Measurements from ENCODE around the gene ASB11. TPM values are rescaled to one million over a fixed set of nuclear protein-coding genes. Genes with fewer than 3 reads are reported as not detected.
"Not testable (repeated sequence)": the region's sequence is repeated elsewhere in the genome, so short reads cannot be mapped to it uniquely, and the experiment has no call there.

ASB11 gene
- total RNA-seq, 1 experiment from 2014 or later, result not detected

DNA sequence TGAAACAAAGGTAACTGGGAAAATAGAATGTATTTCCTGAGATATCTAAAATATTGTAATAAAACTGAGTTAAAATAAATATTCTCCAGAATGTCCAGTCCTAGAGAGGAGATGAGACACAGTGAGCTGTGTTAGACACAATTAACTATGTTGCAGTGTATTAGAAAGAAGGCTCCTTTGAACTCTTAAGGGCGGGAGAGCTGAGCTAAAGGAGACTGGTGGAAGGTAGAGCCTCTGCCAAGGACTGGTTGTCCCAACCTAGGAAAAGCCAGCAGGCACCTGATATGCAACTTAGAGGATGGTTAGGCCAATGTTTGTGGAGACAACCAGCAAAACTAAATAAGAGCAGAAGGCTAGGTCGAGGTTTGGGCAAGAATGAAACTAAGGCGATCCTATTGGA, 4.3 kb downstream of the ASB11 start:
- Mint-ChIP-seq H3K4me1 (ENCODE audit: low read depth, unreplicated experiment) (no peaks in the 10 kb centered on the region), H3K27me3 (ENCODE audit: insufficient read depth, unreplicated experiment) (no peaks in the 10 kb centered on the region), H3K9me3 (ENCODE audit: unreplicated experiment) (no peaks in the 10 kb centered on the region), H3K36me3 (ENCODE audit: insufficient read depth, unreplicated experiment) (no peaks in the 10 kb centered on the region), H3K27ac (ENCODE audit: unreplicated experiment) (no peak overlapping the region), H3K4me3 (ENCODE audit: unreplicated experiment) (no peak overlapping the region)
- no peak overlapping the region for H3K4me3 ChIP-seq (ENCODE audit: low read depth, low read length)
- TF ChIP-seq, protein P1, sequence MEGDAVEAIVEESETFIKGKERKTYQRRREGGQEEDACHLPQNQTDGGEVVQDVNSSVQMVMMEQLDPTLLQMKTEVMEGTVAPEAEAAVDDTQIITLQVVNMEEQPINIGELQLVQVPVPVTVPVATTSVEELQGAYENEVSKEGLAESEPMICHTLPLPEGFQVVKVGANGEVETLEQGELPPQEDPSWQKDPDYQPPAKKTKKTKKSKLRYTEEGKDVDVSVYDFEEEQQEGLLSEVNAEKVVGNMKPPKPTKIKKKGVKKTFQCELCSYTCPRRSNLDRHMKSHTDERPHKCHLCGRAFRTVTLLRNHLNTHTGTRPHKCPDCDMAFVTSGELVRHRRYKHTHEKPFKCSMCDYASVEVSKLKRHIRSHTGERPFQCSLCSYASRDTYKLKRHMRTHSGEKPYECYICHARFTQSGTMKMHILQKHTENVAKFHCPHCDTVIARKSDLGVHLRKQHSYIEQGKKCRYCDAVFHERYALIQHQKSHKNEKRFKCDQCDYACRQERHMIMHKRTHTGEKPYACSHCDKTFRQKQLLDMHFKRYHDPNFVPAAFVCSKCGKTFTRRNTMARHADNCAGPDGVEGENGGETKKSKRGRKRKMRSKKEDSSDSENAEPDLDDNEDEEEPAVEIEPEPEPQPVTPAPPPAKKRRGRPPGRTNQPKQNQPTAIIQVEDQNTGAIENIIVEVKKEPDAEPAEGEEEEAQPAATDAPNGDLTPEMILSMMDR (IDR thresholded peaks at IDR 0.05; ENCODE audit: insufficient read depth in 1 of 2, low read depth in 1 of 2, low read length in 1 of 2, severe bottlenecking in 1 of 2, unreplicated experiment in 1 of 2), result no peak
- BruUV-seq (replicated peaks), result no TSS peak
- H3K36me3 ChIP-seq (ENCODE audit: control insufficient read depth, insufficient read depth, low read length), result no peaks in the 10 kb centered on the region
- no peaks in the 10 kb centered on the region for H3K9me3 ChIP-seq
- ChIA-PET POLR2A (no interaction called here), CTCF (no interaction called here)
- H3K27me3 ChIP-seq (replicated peaks; ENCODE audit: control insufficient read depth, insufficient read depth, low read length), result no peaks in the 10 kb centered on the region
- intact Hi-C loops (cut with micrococcal nuclease; ENCODE audit: unreplicated experiment), result no loop called here
- H3K4me1 ChIP-seq, result no peaks in the 10 kb centered on the region
- no peak for DNase-seq

GRCh38 chrX:15310117-15310516, 5.3 kb downstream of the ASB11 start:
- Histone ChIP-seq H3K36me3 (ENCODE audit: control insufficient read depth, insufficient read depth, low read length) (no peaks in the 10 kb centered on the region), H3K27me3 (replicated peaks; ENCODE audit: control insufficient read depth, insufficient read depth, low read length) (no peaks in the 10 kb centered on the region), H3K9me3 (no peaks in the 10 kb centered on the region), H3K4me1 (no peaks in the 10 kb centered on the region), H3K4me3 (ENCODE audit: low read depth, low read length) (no peak overlapping the region)
- DNase-seq, result no peak
- Mint-ChIP-seq H3K4me1 (ENCODE audit: low read depth, unreplicated experiment) (no peaks in the 10 kb centered on the region), H3K27me3 (ENCODE audit: insufficient read depth, unreplicated experiment) (no peaks in the 10 kb centered on the region), H3K9me3 (ENCODE audit: unreplicated experiment) (no peaks in the 10 kb centered on the region), H3K4me3 (ENCODE audit: unreplicated experiment) (no peak overlapping the region), H3K27ac (ENCODE audit: unreplicated experiment) (no peak overlapping the region), H3K36me3 (ENCODE audit: insufficient read depth, unreplicated experiment) (no peaks in the 10 kb centered on the region)
- CTCF ChIA-PET, result interaction anchor here (0.6 kb wide), 1 partner anchor 10 kb away, joined by 3 read pairs; no protein-coding TSS in a partner anchor
- intact Hi-C loops (cut with micrococcal nuclease; ENCODE audit: unreplicated experiment), result no loop called here
- POLR2A ChIA-PET, result no interaction called here
- TF ChIP-seq, protein P1 (IDR thresholded peaks at IDR 0.05; ENCODE audit: insufficient read depth in 1 of 2, low read depth in 1 of 2, low read length in 1 of 2, severe bottlenecking in 1 of 2, unreplicated experiment in 1 of 2), result no peak
- BruUV-seq (replicated peaks), result no TSS peak

GRCh38 chrX:15305899-15306298, 9.5 kb downstream of the ASB11 start:
- H3K27me3 ChIP-seq (replicated peaks; ENCODE audit: control insufficient read depth, insufficient read depth, low read length); H3K9me3 Mint-ChIP-seq (ENCODE audit: unreplicated experiment); H3K4me1 ChIP-seq; DNase-seq; H3K4me3 ChIP-seq (ENCODE audit: low read depth, low read length); BruUV-seq (replicated peaks); H3K4me3 Mint-ChIP-seq (ENCODE audit: unreplicated experiment); CTCF ChIA-PET; H3K9me3 ChIP-seq; H3K36me3 ChIP-seq (ENCODE audit: control insufficient read depth, insufficient read depth, low read length); H3K27ac Mint-ChIP-seq (ENCODE audit: unreplicated experiment); H3K4me1 Mint-ChIP-seq (ENCODE audit: low read depth, unreplicated experiment); H3K27me3 Mint-ChIP-seq (ENCODE audit: insufficient read depth, unreplicated experiment); intact Hi-C loops (cut with micrococcal nuclease; ENCODE audit: unreplicated experiment); H3K36me3 Mint-ChIP-seq (ENCODE audit: insufficient read depth, unreplicated experiment); POLR2A ChIA-PET: not testable (repeated sequence)

- no TSS peak for BruUV-seq (replicated peaks)
- Mint-ChIP-seq H3K27ac (ENCODE audit: unreplicated experiment) (no peak overlapping the region), H3K9me3 (ENCODE audit: unreplicated experiment) (no peaks in the 10 kb centered on the region), H3K4me3 (ENCODE audit: unreplicated experiment) (no peak overlapping the region), H3K36me3 (ENCODE audit: insufficient read depth, unreplicated experiment) (no peaks in the 10 kb centered on the region), H3K27me3 (ENCODE audit: insufficient read depth, unreplicated experiment) (no peaks in the 10 kb centered on the region), H3K4me1 (ENCODE audit: low read depth, unreplicated experiment) (peaks cover 5% of the 10 kb centered on the region)
- no peaks in the 10 kb centered on the region for H3K9me3 ChIP-seq
- TF ChIP-seq, protein P1 (IDR thresholded peaks at IDR 0.05; ENCODE audit: insufficient read depth in 1 of 2, low read depth in 1 of 2, low read length in 1 of 2, severe bottlenecking in 1 of 2, unreplicated experiment in 1 of 2), result no peak
- DNase-seq, result no peak
- H3K4me3 ChIP-seq (ENCODE audit: low read depth, low read length), result no peak overlapping the region
- H3K27me3 ChIP-seq (replicated peaks; ENCODE audit: control insufficient read depth, insufficient read depth, low read length), result no peaks in the 10 kb centered on the region
- no peaks in the 10 kb centered on the region for H3K36me3 ChIP-seq (ENCODE audit: control insufficient read depth, insufficient read depth, low read length)
- intact Hi-C loops (cut with micrococcal nuclease; ENCODE audit: unreplicated experiment), result no loop called here
- ChIA-PET POLR2A (no interaction called here), CTCF (no interaction called here)
- peaks cover 8% of the 10 kb centered on the region; the same call in 1 of the 2 replicates for H3K4me1 ChIP-seq
These were observed 13.5 kb downstream of the ASB11 start for GRCh38 chrX:15301924-15302323.
